Activated T-cell treated with anti-CD3 and anti-CD28 coated beads, Interleukin-2, amount 50 U/mL, for 48 hours (primary cell): ENCODE data around the gene FXN.
"Not testable (repeated sequence)": the region's sequence is repeated elsewhere in the genome, so short reads cannot be mapped to it uniquely, and the experiment has no call there.

ENCODE experiments used
- DNase-seq, 2 experiments: peaks; one replicate each; pipeline ENCODE4 v3.0.0-alpha.2; 2020

FXN gene

GRCh38 chr9:69071059-69071458 lies 35.5 kb downstream of the FXN start:
- DNase-seq = no peak

GRCh38 chr9:69073103-69073502 lies 37.6 kb downstream of the FXN start:
- no peak for DNase-seq

GRCh38 chr9:69074801-69075200 lies 39.2 kb downstream of the FXN start:
- DNase-seq = no peak

GRCh38 chr9:69076550-69076949 lies 41.0 kb downstream of the FXN start:
- DNase-seq = no peak

GRCh38 chr9:69078069-69078468 lies 42.5 kb downstream of the FXN start:
- DNase-seq = no peak

- DNase-seq = no peak
These were observed 43.0 kb downstream of the FXN start for GRCh38 chr9:69078581-69078980.

DNA sequence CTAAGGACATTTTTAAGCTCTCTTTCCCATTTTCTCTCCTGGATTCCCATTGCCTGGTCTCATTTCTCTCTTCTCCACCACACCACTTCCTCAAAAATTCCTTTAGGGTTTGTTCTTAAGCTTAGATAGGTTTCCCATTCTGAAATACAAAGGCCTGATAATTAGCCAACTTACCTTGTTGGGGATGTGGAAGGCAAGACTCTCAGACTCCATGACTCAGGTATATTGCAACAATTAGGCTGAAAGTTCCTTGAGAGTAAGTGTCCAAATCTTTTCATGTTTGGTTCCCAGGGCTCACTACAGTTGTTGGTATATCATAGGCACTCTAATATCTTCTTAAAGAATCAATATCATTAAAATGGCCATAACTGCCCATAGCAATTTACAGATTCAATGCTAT lies 43.6 kb downstream of the FXN start:
- DNase-seq = no peak

- no peak for DNase-seq
These were observed 45.7 kb downstream of the FXN start for GRCh38 chr9:69081261-69081660.

GRCh38 chr9:69083321-69083720 lies 47.8 kb downstream of the FXN start:
- DNase-seq = no peak

- DNase-seq = no peak
These were observed 50.2 kb downstream of the FXN start for GRCh38 chr9:69085569-69086283.

GRCh38 chr9:69086312-69086711 lies 50.8 kb downstream of the FXN start:
- no peak for DNase-seq

- no peak for DNase-seq
These were observed 51.2 kb downstream of the FXN start for GRCh38 chr9:69086769-69087168.

GRCh38 chr9:69089082-69089481 lies 53.5 kb downstream of the FXN start:
- no peak for DNase-seq

DNA sequence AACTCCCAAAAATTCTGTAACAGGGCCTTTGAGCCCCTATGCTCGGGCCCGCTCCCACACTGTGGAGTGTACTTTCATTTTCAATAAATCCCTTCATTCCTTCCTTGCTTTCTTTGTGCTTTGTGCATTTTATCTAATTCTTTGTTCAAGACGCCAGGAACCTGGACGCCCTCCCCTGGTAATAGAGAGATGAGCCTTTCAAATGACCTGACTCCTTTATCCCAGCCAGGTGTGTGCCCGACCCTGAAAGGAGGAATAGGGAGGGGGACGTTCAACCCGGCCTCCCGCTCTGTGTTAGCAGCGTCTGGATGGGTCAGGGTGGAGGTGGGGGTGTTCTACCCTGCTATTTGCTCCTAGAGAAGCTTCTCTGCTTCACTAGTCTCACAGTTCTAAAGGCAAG lies 53.9 kb downstream of the FXN start:
- DNase-seq = no peak

DNA sequence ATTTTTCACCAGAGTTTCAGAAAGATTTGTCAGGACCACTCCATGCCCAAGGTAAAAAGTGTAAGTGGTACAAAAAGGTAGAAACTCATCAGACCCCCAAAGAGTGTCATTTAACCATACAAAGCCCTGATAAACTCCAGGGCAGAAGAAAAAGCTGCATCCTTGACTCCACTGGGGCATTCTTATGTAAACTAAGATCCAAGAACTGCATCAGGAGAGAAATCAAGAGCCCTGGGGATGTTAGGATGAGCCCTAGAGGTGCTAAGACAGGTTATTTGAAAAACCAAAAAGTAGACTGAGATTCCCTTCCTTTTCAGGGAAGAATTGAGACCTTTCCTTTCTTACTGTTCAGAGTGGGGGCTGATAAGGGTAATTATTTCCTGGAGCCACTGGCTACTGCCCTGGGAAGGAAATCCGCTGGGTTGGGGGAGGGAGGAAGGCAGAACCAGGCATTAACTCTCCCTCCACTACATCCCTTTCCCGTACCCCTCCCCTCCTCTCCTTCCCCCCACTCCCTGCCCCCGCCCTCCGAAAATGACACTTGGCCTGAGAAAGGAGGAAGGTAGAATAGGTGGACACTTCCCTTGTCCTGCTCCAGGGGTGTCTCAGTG lies 54.7 kb downstream of the FXN start:
- DNase-seq = no peak

DNA sequence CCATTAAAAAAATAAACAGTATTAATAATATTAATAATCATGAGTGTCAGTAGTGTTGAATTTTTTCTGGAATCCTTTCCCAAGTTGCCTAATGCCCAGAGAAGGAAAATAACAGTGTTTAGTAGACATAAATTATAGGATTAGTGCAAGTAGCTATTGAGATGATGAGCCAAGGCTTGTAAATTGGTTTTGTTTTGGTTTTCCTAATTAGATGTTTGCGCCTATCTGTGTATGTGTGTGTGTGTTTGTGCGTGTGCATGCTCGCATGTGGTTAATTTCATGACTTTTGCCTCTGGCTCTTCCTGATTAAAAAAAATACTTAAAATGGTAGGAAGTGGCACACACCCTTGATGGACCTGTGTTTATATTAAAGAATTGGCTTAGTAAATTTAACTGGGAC lies 55.4 kb downstream of the FXN start:
- DNase-seq = no peak

DNA sequence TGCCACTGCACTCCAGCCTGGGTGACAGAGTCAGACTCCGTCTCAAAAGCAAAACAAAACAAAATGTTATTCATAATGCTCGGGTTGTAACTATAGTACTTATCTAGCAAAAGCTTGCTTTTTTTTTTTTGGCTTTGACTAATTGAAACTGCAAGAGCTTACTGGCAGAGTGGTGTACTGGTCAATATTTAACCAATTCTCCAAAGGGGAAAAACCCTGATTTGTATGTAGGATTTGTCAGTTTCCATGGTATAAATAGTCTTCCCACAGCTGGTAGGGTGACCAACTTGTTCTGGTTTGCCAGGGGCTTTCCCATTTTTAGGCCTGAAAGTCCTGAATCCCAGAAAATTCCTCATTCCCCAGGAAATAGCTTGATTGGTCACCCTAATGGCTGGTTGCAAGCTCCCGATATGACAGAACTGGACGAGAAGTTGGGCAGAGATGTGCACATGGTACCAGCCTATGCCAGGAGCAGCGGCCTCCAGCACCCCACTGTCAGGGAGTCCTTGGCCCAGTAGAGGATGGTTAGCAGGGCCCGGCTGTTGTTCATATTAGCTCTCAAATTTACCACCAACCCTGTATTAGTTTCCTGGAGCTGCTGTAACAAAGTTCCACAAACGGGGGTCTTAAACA lies 58.0 kb downstream of the FXN start:
- no peak for DNase-seq

GRCh38 chr9:69094361-69095135 lies 59.0 kb downstream of the FXN start:
- DNase-seq = not testable (repeated sequence)

GRCh38 chr9:69097064-69097463 lies 61.5 kb downstream of the FXN start:
- no peak for DNase-seq

DNA sequence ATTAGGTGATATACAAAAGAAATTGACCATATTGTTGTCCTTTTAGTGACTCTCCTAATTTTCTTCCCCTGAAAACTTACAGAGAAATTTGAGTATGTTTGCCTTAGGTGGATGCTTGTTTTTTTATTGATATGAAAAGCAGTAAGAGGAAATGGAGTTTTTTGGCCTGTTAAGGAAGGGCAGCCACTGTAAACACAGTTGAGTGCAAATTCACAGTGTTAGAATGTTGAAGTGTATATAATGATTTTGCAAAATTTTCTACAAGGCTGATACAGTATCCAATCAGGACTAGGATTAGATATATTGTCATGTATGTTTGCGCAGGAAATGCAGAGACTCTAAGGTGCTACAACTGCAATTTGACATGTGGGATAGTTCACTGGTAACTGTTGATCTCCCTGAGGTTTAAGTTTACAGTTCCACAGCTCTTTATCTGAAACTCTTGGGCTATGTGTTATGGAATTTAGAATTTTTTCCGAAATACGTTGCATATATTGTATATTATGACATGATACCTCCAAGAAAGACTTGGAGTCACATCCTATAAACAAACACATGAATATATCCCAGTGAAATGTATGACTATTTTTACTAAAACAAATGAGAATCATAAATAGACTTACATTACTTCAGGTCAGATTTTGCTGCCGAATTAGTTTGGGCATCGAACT lies 62.5 kb downstream of the FXN start:
- no peak for DNase-seq

GRCh38 chr9:69103348-69103996 lies 67.9 kb downstream of the FXN start:
- DNase-seq = not testable (repeated sequence)

- DNase-seq = no peak
These were observed 69.4 kb downstream of the FXN start for GRCh38 chr9:69104830-69105527.
